SJSA1 (cell line): ENCODE results near the gene WDR18. TPM values are rescaled to one million over a fixed set of nuclear protein-coding genes. Genes with fewer than 3 reads are reported as not detected.
A peak's percentile ranks its signal among the peaks of the same experiment; 100 is the strongest.
"Not testable (repeated sequence)": the region's sequence is repeated elsewhere in the genome, so short reads cannot be mapped to it uniquely, and the experiment has no call there.

Source experiments
- DNase-seq, 2 experiments: peaks; one replicate each; pipeline ENCODE4 v3.0.0-alpha.2; 2015 to 2020; ENCODE audit warnings: low spot score in 2 of 2, low read depth in 1 of 2
- H3K27ac ChIP-seq: fragments of 250-450 bp; sonication (Bioruptor Pico); 2 replicates; pipeline ENCODE4 v1.5.1; 2020; ENCODE audit warnings: mild to moderate bottlenecking, moderate library complexity
- H3K27me3 ChIP-seq: fragments of 250-450 bp; sonication (Bioruptor Pico); replicated peaks from 2 replicates; pipeline ENCODE4 v1.5.1; 2020; ENCODE audit warnings: mild to moderate bottlenecking, moderate library complexity
- H3K36me3 ChIP-seq: fragments of 250-450 bp; sonication (Bioruptor Pico); 2 replicates; pipeline ENCODE4 v1.5.1; 2020; ENCODE audit warnings: mild to moderate bottlenecking
- H3K4me1 ChIP-seq: fragments of 250-450 bp; sonication (Bioruptor Pico); replicated peaks from 2 replicates; pipeline ENCODE4 v1.6.1; 2021; ENCODE audit warnings: mild to moderate bottlenecking
- H3K4me3 ChIP-seq: fragments of 250-450 bp; sonication (Bioruptor Pico); 2 replicates; pipeline ENCODE4 v1.5.1; 2020; ENCODE audit warnings: mild to moderate bottlenecking
- H3K9me3 ChIP-seq: fragments of 250-450 bp; sonication (Bioruptor Pico); replicated peaks from 2 replicates; pipeline ENCODE4 v1.5.1; 2020; ENCODE audit warnings: mild to moderate bottlenecking
- total RNA-seq: library from RNA; depleted of rRNA; stranded (reverse); fragments of >200 nt; shearing (Covaris generic); gene quantifications from 2 replicates; pipeline ENCODE4 v1.2.3, GENCODE V29; 2014

WDR18 gene
- total RNA-seq, 1 experiment from 2014 or later = 60.5 TPM

- no peaks in the 10 kb centered on the region; the same call in 1 of the 2 replicates for H3K9me3 ChIP-seq
- H3K27ac ChIP-seq = 0 out of 2 replicates have a peak overlapping the region, but pooled peaks have one; percentile 37
Observed at GRCh38 chr19:1015782-1016646, 31.9 kb downstream of the WDR18 start.

GRCh38 chr19:1016647-1017114 is 32.5 kb downstream of the WDR18 start:
- Histone ChIP-seq H3K4me1 (peaks cover 41% of the 10 kb centered on the region), H3K9me3 (no peaks in the 10 kb centered on the region; the same call in 1 of the 2 replicates), H3K27ac (0 out of 2 replicates have a peak overlapping the region, but pooled peaks have one; percentile 37), H3K36me3 (peaks cover 80% of the 10 kb centered on the region), H3K4me3 (no peak overlapping the region), H3K27me3 (no peaks in the 10 kb centered on the region)
- DNase-seq = peak; percentile 42 to 70

More at GRCh38 chr19:1015782-1016646, 31.9 kb downstream of the WDR18 start:
- H3K27me3 ChIP-seq = no peaks in the 10 kb centered on the region
- H3K36me3 ChIP-seq = peaks cover 82% of the 10 kb centered on the region
- no peak overlapping the region for H3K4me3 ChIP-seq
- H3K4me1 ChIP-seq = peaks cover 40% of the 10 kb centered on the region
- no peak for DNase-seq

GRCh38 chr19:1017115-1017905 is 33.2 kb downstream of the WDR18 start:
- H3K9me3 ChIP-seq = no peaks in the 10 kb centered on the region; the same call in 1 of the 2 replicates
- DNase-seq = no peak
- H3K36me3 ChIP-seq = peaks cover 74% of the 10 kb centered on the region
- peaks cover 43% of the 10 kb centered on the region for H3K4me1 ChIP-seq
- H3K4me3 ChIP-seq = no peak overlapping the region
- H3K27me3 ChIP-seq = no peaks in the 10 kb centered on the region
- H3K27ac ChIP-seq = no peak overlapping the region

- H3K36me3 ChIP-seq = peaks cover 69% of the 10 kb centered on the region
- H3K9me3 ChIP-seq = no peaks in the 10 kb centered on the region; the same call in 1 of the 2 replicates
- no peak overlapping the region for H3K4me3 ChIP-seq
- no peak for DNase-seq
- no peaks in the 10 kb centered on the region for H3K27me3 ChIP-seq
- H3K27ac ChIP-seq = no peak overlapping the region
- peaks cover 43% of the 10 kb centered on the region for H3K4me1 ChIP-seq
Observed at GRCh38 chr19:1017906-1018305, 33.8 kb downstream of the WDR18 start.

GRCh38 chr19:1018393-1018792 is 34.2 kb downstream of the WDR18 start:
- Histone ChIP-seq H3K4me3 (no peak overlapping the region), H3K27ac (no peak overlapping the region), H3K9me3 (no peaks in the 10 kb centered on the region; the same call in 1 of the 2 replicates), H3K36me3 (peaks cover 64% of the 10 kb centered on the region), H3K27me3 (no peaks in the 10 kb centered on the region), H3K4me1 (peaks cover 43% of the 10 kb centered on the region)
- DNase-seq = no peak

GRCh38 chr19:1018932-1019615 is 34.9 kb downstream of the WDR18 start:
- no peak overlapping the region for H3K27ac ChIP-seq
- peaks cover 58% of the 10 kb centered on the region for H3K36me3 ChIP-seq
- H3K27me3 ChIP-seq = no peaks in the 10 kb centered on the region

GRCh38 chr19:1019616-1019961 is 35.4 kb downstream of the WDR18 start:
- peak overlapping the region; percentile 95 for H3K4me3 ChIP-seq
- H3K27me3 ChIP-seq = no peaks in the 10 kb centered on the region
- peaks cover 43% of the 10 kb centered on the region for H3K4me1 ChIP-seq
- peaks cover 52% of the 10 kb centered on the region for H3K36me3 ChIP-seq
- H3K27ac ChIP-seq = no peak overlapping the region
- DNase-seq = no peak
- H3K9me3 ChIP-seq = no peaks in the 10 kb centered on the region; the same call in 1 of the 2 replicates

More at GRCh38 chr19:1018932-1019615, 34.9 kb downstream of the WDR18 start:
- H3K4me3 ChIP-seq = peak overlapping the region; percentile 95; the same call in 1 of the 2 replicates
- no peaks in the 10 kb centered on the region; the same call in 1 of the 2 replicates for H3K9me3 ChIP-seq
- peaks cover 43% of the 10 kb centered on the region for H3K4me1 ChIP-seq
- DNase-seq = no peak

- Histone ChIP-seq H3K27me3 (no peaks in the 10 kb centered on the region), H3K27ac (peak overlapping the region; percentile 95), H3K36me3 (peaks cover 46% of the 10 kb centered on the region), H3K4me1 (peaks cover 43% of the 10 kb centered on the region), H3K9me3 (no peaks in the 10 kb centered on the region; the same call in 1 of the 2 replicates), H3K4me3 (peak overlapping the region; percentile 95)
- no peak for DNase-seq
Observed at GRCh38 chr19:1019980-1020867, 36.1 kb downstream of the WDR18 start.

GRCh38 chr19:1020868-1021425 is 36.8 kb downstream of the WDR18 start, which contains the start of gene TMEM259:
Gene TMEM259, minus strand, starts transcription at chr19:1021123. Its CDS starts 127 bp downstream, at chr19:1020996.
- peak within 1 kb of the TSS; percentile 95 for H3K27ac ChIP-seq

GRCh38 chr19:1023883-1024188 is 39.7 kb downstream of the WDR18 start:
- H3K27ac ChIP-seq, H3K27me3 ChIP-seq, H3K9me3 ChIP-seq, DNase-seq, H3K4me3 ChIP-seq: not testable (repeated sequence)
- H3K36me3 ChIP-seq = peaks cover 42% of the 10 kb centered on the region
- H3K4me1 ChIP-seq = peaks cover 28% of the 10 kb centered on the region

More at GRCh38 chr19:1020868-1021425, 36.8 kb downstream of the WDR18 start, which contains the start of gene TMEM259:
- Histone ChIP-seq H3K36me3 (peaks cover 40% of the 10 kb centered on the region), H3K27me3 (no peaks in the 10 kb centered on the region), H3K4me3 (peak within 1 kb of the TSS; percentile 95), H3K4me1 (peaks cover 48% of the 10 kb centered on the region), H3K9me3 (no peaks in the 10 kb centered on the region; the same call in 1 of the 2 replicates)
- DNase-seq = peak; percentile 98 to 99

GRCh38 chr19:1025080-1025479 is 40.9 kb downstream of the WDR18 start:
- not testable (repeated sequence) for DNase-seq, H3K27ac ChIP-seq, H3K27me3 ChIP-seq, H3K9me3 ChIP-seq, H3K4me3 ChIP-seq
- peaks cover 36% of the 10 kb centered on the region for H3K36me3 ChIP-seq
- H3K4me1 ChIP-seq = peaks cover 23% of the 10 kb centered on the region
